A673 (cell line): ENCODE results near the gene VHLL. TPM values are rescaled to one million over a fixed set of nuclear protein-coding genes. Genes with fewer than 3 reads are reported as not detected.

ENCODE experiments used
- BruUV-seq: library from RNA; stranded (reverse); fragments of 400-500 nt; replicated peaks from 2 replicates; lab custom pipeline; 2021; lab: Mats Ljungman, UMichigan
- CTCF ChIA-PET: fragments of 300-600 bp; sonication (Branson Sonifier 250); formaldehyde crosslinking; loops from one replicate; lab custom pipeline; 2022; ENCODE audit warnings: antibody characterized with exemption; lab: Charles Lee
- POLR2A ChIA-PET: fragments of 300-600 bp; sonication (Branson Sonifier 250); formaldehyde crosslinking; loops from one replicate; lab custom pipeline; 2022; ENCODE audit warnings: antibody characterized with exemption; ENCODE audit not compliant: low non-redundant PET; lab: Charles Lee
- DNase-seq: peaks from one replicate; pipeline ENCODE4 v3.0.0-alpha.2; 2015; ENCODE audit warnings: low spot score
- H3K27ac ChIP-seq: fragments of 200-600 bp; sonication (generic); 2 replicates; pipeline ENCODE4 v1.5.1; 2016; ENCODE audit warnings: mixed run types, low read depth, mild to moderate bottlenecking, mixed read lengths, antibody characterized with exemption, low read length; ENCODE audit not compliant: poor library complexity, severe bottlenecking
- H3K27me3 ChIP-seq: fragments of 200-600 bp; sonication (generic); replicated peaks from 2 replicates; pipeline ENCODE4 v1.6.1; 2017; ENCODE audit warnings: mixed run types, low read depth, mild to moderate bottlenecking, mixed read lengths, antibody characterized with exemption, low read length; ENCODE audit not compliant: insufficient read depth, poor library complexity
- H3K36me3 ChIP-seq: fragments of 200-600 bp; sonication (generic); 2 replicates; pipeline ENCODE4 v1.6.1; 2016; ENCODE audit warnings: mixed run types, mild to moderate bottlenecking, mixed read lengths, antibody characterized with exemption, low read length; ENCODE audit not compliant: insufficient read depth, poor library complexity, severe bottlenecking
- H3K4me1 ChIP-seq: fragments of 200-600 bp; sonication (generic); 2 replicates; pipeline ENCODE4 v1.6.1; 2017; ENCODE audit warnings: mixed run types, mild to moderate bottlenecking, mixed read lengths, antibody characterized with exemption, low read length; ENCODE audit not compliant: insufficient read depth, poor library complexity, severe bottlenecking
- H3K4me3 ChIP-seq: fragments of 200-600 bp; sonication (generic); 2 replicates; pipeline ENCODE4 v1.5.1; 2016; ENCODE audit warnings: low read depth, mixed run types, mild to moderate bottlenecking, mixed read lengths, low read length; ENCODE audit not compliant: poor library complexity, severe bottlenecking
- H3K9me3 ChIP-seq: fragments of 200-600 bp; sonication (generic); 2 replicates; pipeline ENCODE4 v1.6.1; 2016; ENCODE audit warnings: mixed run types, low read depth, mild to moderate bottlenecking, mixed read lengths, antibody characterized with exemption, low read length; ENCODE audit not compliant: poor library complexity, severe bottlenecking
- EZH2 ChIP-seq: fragments of 200-600 bp; sonication (generic); IDR thresholded peaks from 2 replicates; pipeline ENCODE4 v1.6.1; 2017; ENCODE audit warnings: borderline replicate concordance, low read depth, mild to moderate bottlenecking, mixed read lengths, antibody characterized with exemption, low read length; ENCODE audit not compliant: poor library complexity, severe bottlenecking
- intact Hi-C: fragments of 100-400 bp; cut with micrococcal nuclease; formaldehyde crosslinking; loops from one replicate; pipeline ENCODE4 v1.10.0; 2022; ENCODE audit not compliant: unreplicated experiment
- total RNA-seq: library from RNA; stranded (reverse); gene quantifications from 2 replicates; pipeline ENCODE4 v1.2.3, GENCODE V29; 2021
- TF ChIP-seq, protein P1 (sequence below): fragments of 300-800, 200-600 bp; sonication (generic); conservative IDR thresholded peaks from 2 replicates; pipeline ENCODE4 v1.5.1; 2017; ENCODE audit warnings: low read depth, mild to moderate bottlenecking, antibody characterized with exemption, low read length, moderate library complexity, mixed read lengths

The VHLL gene
- total RNA-seq, 1 experiment from 2014 or later = not detected

- ChIA-PET POLR2A (no interaction called here), CTCF (no interaction called here)
- H3K36me3 ChIP-seq = peaks cover 89% of the 10 kb centered on the region
- no peaks in the 10 kb centered on the region for H3K27me3 ChIP-seq
- intact Hi-C loops = loop anchor here (10.0 kb wide), 2 partner anchors 166 to 386 kb away; no protein-coding TSS in a partner anchor
- no peaks in the 10 kb centered on the region for H3K9me3 ChIP-seq
- H3K4me3 ChIP-seq = no peak overlapping the region
- H3K27ac ChIP-seq = no peak overlapping the region
- TF ChIP-seq EZH2 = no peak
- TF ChIP-seq, protein P1, sequence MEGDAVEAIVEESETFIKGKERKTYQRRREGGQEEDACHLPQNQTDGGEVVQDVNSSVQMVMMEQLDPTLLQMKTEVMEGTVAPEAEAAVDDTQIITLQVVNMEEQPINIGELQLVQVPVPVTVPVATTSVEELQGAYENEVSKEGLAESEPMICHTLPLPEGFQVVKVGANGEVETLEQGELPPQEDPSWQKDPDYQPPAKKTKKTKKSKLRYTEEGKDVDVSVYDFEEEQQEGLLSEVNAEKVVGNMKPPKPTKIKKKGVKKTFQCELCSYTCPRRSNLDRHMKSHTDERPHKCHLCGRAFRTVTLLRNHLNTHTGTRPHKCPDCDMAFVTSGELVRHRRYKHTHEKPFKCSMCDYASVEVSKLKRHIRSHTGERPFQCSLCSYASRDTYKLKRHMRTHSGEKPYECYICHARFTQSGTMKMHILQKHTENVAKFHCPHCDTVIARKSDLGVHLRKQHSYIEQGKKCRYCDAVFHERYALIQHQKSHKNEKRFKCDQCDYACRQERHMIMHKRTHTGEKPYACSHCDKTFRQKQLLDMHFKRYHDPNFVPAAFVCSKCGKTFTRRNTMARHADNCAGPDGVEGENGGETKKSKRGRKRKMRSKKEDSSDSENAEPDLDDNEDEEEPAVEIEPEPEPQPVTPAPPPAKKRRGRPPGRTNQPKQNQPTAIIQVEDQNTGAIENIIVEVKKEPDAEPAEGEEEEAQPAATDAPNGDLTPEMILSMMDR = no peak
- no TSS peak for BruUV-seq
- no peaks in the 10 kb centered on the region for H3K4me1 ChIP-seq
- no peak for DNase-seq
These were observed 11.9 kb upstream of the VHLL start for GRCh38 chr1:156310962-156311361.

DNA sequence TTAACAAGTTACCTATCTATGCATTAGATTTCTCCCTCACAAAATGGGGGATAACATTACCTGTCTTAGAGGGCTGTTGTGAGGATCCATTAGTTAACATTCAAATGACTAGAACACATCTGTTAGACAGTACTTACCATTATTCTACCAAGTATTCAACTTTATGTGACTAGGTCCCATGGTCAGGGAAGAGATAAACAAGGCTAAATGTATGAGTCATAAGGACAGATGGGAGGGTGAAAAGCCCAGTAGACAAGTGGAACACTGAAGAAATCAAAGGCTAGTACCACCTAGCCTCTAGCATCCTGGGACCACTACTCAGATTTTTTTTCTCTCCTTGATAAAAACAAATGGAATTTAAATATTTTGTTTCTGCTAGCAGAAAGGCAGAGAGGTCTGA is 9.0 kb upstream of the VHLL start:
- H3K9me3 ChIP-seq = no peaks in the 10 kb centered on the region
- H3K27me3 ChIP-seq = no peaks in the 10 kb centered on the region
- POLR2A ChIA-PET = no interaction called here
- peaks cover 77% of the 10 kb centered on the region for H3K36me3 ChIP-seq
- no peak for DNase-seq
- CTCF ChIA-PET = no interaction called here
- BruUV-seq = no TSS peak
- H3K4me1 ChIP-seq = no peaks in the 10 kb centered on the region
- no peak overlapping the region for H3K27ac ChIP-seq
- intact Hi-C loops = no loop called here
- TF ChIP-seq, protein P1 = no peak
- TF ChIP-seq EZH2 = no peak
- no peak overlapping the region for H3K4me3 ChIP-seq

GRCh38 chr1:156305215-156305614 is 6.1 kb upstream of the VHLL start:
- no peak for DNase-seq
- intact Hi-C loops = no loop called here
- H3K4me3 ChIP-seq = no peak overlapping the region
- CTCF ChIA-PET = no interaction called here
- no peak overlapping the region for H3K27ac ChIP-seq
- peaks cover 48% of the 10 kb centered on the region for H3K36me3 ChIP-seq
- no peaks in the 10 kb centered on the region for H3K27me3 ChIP-seq
- no TSS peak for BruUV-seq
- TF ChIP-seq, protein P1 = no peak
- POLR2A ChIA-PET = no interaction called here
- no peaks in the 10 kb centered on the region for H3K4me1 ChIP-seq
- no peaks in the 10 kb centered on the region for H3K9me3 ChIP-seq
